ENCODE measurements around the gene CCDC33.

CCDC33 gene

DNA sequence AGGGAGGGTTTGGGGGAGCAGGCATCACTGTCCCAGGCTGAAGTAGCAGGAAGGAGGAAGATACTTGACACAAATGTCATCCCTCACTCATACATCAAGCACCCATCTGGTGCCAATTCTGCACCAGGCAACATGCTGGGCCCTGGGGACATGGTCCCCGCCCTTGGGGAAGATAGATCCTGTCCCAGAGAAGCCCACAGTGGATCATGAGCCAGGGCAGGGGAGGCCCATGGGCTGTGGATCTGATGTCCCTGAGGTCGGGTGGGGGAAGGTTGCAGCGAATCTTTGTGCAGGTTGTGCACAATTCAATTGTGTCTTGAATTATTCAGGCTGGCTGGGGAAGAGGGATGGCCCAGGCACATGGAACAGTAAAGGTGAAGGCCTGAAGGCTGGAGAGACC lies 6.4 kb upstream of the CCDC33 start:
- no peak for DNase-seq (ENCODE audit: low read depth in 2 of 2)

DNA sequence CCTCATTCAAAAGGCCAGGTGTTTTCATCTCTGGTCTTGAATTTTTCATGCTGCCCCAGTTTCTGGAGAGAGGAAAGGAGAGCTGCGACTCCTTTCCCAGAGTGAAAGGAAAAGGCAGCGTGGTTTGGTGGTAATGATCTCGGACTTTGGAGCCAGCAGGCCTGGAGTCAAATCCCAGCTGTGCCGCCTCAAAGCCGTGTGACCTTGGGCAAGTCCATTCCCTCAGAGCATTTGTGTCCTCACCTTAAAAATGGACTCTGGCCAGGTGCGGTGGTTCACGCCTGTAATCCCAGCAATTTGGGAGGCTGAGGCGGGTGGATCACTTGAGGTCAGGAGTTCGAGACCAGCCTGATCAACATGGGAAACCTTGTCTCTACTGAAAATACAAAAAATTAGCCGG lies 4.7 kb upstream of the CCDC33 start:
- no peak for DNase-seq (ENCODE audit: low read depth in 2 of 2)

DNA sequence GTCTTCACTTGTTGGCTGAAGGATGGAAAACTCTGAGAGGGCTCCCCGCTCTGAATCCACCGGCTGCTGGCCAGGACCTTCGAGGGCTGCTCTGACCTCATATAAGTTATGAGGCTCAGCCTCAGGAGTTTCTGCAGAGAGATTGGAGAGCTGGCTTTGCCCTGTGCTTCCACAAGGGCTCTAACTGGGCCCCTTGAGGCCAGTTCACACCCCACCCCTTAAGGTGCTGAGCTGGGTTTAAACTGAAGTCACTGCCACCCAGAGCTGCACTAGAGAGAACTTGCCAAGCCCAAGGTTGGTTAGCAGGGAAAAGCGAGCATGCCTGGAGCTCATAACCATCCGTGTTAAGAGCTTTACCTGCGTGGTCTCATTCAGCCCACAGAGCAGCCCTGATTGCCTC lies 2.8 kb upstream of the CCDC33 start:
- no peak for DNase-seq (ENCODE audit: low read depth in 2 of 2)

DNA sequence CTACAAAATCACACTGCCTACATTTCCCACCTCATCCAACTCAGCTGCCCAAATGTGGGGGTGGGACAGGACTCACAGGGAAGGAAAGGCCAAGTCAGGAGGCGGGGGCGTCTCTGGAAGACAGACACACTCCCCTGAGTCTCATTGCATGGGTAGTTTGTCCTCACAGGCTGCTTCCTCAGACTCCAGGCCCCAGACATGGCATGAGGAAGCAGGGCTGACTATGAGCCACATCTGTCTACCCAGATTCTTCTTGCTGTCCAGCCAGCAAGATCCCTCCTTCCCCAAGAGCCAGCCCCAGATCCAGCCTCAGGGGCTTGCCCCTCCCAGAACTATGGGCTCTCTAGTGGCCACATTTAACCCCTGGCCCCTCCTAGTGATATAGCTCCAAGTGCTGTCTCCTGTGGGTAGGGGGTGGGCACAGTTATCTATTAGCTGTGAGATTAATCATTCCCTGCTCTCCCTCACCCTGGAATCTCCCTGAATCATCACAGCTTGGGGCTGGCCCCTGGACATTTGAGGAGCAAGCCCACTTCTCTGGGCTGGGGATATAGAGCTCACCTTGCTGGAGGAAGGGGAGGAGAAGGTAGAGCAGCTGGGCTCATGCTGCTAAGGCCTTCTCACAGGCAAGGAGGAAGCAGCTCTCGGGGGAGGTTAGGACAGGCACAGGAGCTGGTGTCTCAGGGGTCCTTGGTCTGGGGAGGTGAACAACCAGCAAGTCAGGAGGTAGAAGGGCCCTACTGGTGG lies 2.1 kb upstream of the CCDC33 start:
- DNase-seq (ENCODE audit: low read depth in 2 of 2), result no peak

DNA sequence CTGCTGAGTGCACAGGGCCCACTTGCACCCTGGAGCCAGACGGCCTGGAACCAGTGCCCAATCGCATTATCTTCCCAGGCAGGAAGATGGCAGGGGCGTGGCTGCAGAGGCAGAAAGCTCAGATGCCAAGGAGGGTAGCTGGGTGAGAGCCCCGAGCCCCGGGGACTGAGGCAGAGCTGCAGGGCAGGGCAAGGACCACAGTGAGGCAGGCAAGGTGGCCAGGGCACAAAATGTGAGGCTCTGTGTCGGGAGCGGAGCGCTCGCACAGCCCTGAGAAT lies 1.6 kb upstream of the CCDC33 start:
- no peak for DNase-seq (ENCODE audit: low read depth in 2 of 2)

DNA sequence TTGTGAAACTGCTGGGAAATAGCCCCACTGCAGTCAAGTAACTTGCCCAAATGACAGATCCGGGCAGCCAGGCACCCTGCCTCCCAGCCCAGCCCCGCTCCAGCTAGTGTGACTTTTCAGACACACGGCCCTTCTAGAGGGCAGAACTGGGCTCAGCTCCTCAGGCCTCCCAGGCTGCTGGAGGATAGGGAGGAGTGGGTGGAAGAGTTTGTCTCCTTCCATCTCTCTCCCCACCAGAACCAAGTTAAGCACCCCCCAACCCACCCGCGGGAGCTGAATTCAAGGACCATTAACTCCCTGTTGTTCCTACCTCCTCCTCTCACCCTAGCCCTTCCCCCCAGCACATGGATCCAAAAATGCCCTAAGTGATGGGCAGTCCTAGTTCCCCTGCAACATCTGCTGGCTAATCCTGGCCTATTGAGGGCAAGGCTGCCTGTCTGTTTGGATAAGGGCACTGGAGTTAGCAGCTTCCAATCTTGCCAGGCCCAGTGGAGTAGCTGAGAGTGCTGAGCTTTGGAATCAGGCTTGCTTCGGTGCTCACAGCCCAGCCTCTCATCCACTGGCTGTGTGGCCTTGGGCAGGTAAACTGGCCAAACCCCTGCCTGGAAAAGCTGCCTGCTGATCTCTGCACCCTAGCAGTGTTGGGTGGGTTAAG lies 3.1 kb downstream of the CCDC33 start:
- no peak for DNase-seq (ENCODE audit: low read depth in 2 of 2)

DNA sequence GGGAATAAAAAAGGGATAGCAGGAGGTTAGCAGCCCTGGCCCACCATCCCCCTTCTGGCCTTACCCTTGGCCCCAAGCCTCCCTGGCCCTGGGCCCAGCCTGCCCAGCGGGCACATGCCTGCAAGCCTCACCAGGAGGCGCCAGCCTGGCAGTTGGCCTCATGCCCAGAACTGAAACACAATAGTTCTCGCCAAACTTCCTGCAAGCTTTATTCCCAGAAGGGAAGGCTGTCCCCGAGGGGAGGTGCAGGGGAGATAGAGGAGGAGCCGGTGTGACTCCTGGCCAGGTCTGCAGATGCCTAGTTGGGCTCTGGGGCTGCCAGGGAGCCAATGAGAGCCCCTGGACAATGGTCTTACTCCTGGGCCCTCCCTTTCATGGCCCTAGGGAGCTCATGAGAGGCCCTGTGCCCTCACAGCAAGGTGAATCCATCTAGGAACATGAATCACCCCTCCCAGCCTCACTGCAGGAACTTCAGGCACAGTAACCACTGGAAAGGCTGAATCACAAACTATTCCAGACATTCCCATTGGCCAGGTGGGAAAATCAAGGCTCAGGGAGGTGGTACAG lies 4.0 kb downstream of the CCDC33 start:
- no peak for DNase-seq (ENCODE audit: low read depth in 2 of 2)

DNA sequence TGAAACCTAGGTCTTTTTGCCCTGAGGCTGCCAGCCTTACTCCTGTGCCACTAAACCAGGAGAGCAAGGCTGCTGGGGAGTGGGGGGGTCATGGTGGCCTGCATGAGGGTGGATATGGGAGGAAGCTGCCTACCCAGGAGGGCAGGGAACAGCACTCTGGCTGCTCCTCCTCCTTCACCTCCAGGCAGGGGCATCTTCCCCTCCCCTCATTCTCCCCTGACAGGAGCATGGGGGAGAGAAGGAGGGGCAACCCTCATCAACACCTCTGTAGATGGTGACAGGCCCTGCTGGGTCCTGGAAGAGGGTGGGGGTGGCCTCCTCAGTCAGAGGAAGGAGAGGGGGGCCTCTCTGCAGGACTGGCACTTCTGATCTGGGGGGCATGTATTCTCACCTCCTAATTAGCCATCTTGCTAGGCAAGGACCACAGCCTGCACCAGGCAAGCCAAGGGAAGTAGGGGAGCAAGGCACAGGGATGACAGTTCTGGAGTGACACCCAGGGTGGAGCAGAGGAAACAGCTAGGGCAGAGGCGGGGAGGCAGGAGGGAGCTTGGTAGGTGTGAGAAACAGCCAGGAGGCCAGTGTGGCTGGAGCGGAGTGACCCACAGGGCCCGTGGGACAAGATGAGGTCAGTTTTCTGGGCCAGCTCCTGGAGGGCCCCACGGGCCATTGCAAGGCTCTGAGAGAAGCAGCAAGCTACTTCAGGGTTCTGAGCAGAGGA lies 4.9 kb downstream of the CCDC33 start:
- no peak for DNase-seq (ENCODE audit: low read depth in 2 of 2)

DNA sequence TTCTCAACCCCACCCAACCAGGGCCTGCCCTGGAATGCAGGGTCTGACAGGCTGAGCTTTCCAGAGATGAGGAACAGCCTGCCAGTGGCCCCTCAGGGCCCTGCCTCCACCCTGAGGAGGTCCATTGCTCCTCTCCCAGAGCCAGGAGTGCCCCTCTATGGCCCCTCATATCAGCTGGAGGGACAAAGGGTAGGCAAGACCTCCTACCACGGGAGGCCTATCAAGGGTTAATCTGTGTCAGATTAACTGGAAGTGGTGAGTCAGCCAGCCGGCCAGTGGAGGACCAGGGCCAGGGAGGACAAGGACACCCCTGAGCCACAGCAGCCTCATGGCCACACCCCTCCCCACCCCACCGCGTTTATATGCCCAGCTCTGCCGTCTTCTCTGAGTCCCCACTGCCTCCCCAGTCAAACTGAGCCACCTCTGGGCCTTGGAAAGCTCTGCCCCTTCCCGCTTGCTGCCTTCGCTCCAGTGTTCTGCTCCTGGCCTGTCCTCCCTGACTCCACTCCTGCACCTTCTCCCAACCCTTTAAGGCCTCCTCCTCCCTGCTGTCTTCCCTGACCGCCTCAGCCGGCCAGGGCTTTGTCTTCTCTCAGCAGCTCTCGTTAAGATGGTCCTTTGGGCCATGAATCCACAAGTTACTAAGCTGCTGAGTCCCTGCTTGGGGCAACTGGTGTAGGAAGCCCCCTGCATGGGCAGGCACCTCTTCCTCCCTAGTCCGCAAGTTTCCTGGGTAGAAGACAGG lies 6.5 kb downstream of the CCDC33 start:
- no peak for DNase-seq (ENCODE audit: low read depth in 2 of 2)

DNA sequence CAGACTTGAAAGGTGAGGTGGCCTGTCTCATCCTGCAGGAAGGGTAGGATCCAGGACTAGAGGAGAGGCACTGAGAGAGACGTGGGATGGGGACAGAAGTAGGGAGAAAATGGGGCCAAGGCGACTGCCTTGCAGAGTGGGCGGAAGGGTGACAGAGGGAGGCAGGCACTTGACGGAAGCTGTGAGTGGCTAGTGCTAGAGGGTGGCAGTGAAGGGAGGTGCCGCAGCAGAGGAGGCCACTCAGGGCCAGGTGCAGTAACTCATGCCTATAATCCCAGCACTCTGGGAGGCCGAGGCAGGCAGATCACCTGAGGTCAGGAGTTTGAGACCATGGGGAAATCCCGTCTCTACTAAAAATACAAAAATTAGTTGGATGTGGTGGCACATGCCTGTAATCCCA lies 7.3 kb downstream of the CCDC33 start:
- DNase-seq (ENCODE audit: low read depth in 2 of 2), result no peak

DNA sequence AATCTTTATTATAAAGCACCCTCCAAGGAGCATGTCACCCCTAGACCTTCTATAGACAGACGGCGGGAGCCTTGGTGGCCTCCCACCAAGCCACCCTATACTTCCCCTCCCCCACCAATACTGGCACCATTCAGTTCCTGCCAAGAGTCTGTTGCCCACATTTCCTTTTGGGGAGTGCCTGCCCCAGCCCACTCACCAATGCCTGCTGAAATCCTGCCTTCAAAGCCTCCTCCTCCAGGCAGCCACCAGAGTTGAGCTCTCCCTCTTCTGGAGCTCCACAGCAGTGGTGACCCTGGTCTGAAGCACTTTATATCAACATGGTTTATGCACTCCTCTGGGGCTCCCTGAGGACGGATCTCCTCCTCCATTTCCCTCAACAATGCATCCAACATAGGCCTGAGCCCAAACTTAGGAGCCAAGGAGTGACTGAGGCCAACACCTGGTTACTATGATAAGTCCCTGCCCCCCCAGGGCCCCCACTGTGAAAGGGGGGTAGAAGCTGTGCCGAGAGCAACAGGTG lies 8.8 kb downstream of the CCDC33 start:
- no peak for DNase-seq (ENCODE audit: low read depth in 2 of 2)

DNA sequence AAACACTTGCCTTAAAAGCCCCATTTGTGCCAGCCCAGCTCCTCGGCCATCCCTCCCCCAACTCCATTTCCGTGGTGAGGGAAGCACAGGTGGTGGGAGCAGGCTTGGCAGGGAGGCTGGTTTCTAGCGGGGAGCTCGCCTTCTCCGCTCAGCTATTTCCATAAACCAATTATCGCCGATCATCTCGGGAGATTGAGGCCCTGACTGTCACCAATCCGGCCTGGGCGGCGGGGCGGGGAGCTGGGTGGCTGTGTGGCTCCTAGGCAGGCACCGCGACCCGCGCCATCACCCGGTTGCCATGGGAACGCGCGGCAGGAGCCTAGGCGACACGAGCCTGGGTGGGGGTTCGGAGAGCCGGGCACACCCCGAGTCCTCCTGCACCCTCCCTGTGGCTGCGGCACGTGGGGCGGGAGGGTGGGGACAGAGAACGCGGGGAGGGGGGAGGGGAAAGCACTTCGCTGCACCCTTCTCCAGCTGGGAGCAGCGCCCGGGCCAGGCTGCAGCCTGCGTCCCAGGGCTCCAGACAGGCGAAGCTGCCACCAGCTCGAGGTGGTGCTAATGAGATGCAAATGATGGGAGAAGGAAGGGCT lies 9.3 kb downstream of the CCDC33 start:
- peak in 1 of 2 experiments; percentile 4 for DNase-seq (ENCODE audit: low read depth in 2 of 2)

DNA sequence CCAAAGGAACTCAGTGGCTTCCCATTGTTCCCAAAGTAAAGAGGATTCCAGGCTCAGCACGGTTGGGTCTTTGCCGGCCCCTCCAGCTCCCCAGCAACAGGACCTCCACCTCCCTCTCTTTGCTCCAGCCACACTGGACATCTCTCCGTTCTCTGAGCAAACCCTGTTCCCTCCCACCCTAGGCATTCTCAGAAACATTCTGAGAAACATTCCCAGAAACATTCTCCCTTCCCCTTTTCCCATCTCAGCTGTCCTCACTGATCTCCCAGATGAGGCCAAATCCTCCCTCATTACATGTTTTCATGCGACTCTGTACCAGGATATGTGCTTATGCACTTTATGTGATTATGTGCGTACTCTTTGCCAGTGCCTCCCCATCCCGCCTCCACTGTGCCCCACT lies 14.1 kb downstream of the CCDC33 start:
- DNase-seq (ENCODE audit: low read depth in 2 of 2), result no peak

DNA sequence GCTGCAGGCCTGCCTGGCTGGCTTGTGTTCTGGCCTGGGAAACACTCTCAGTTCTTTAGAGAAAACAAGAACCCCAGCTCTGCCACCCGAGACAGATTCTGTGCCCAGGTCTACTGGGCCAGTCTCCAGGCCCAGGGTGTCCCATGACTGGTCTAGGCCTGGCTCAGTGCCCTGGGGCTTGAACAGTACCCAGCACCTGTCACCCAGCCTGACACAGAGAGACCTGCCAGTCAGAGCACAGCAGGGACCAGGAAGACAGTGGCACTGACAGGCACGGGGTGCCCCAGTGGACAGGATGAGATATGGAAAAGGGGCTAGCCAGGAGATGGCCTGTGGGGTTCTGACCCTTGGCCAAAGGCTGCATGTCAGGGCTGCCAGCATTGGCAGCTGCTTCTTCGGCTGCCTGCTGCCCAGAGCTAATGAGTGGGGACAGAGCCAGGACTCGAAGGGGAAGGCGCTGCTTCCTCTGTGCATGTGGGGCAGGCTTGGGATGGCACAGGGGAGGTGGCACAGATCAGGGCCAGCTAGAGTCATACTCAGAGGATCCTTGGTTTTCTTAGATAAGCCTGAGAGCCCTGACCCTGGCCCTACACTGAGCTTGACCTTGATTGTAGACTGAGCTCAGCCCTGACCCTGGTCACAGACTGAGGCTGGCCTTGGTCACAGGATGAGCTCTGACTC lies 15.1 kb downstream of the CCDC33 start:
- DNase-seq (ENCODE audit: low read depth in 2 of 2), result no peak

DNA sequence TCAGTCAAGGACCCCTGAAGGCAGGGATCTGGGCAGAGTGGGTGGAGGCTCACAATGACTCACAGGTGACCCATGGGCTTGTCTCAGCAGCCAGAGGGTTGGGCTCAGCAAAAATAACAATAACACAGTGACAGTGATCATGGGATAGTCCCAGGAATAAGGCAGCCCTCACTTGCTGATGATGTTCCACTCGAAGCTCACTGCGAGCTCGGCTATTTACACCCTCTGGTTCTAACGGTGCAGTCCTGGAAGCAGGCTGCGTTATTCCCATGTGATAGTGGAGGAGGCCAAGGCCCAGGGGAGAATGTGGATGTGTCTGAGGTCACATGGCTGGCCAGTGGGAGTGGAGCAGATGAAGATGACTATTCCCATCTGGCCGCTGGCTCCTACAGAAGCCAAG lies 16.2 kb downstream of the CCDC33 start:
- DNase-seq (ENCODE audit: low read depth in 2 of 2), result no peak

DNA sequence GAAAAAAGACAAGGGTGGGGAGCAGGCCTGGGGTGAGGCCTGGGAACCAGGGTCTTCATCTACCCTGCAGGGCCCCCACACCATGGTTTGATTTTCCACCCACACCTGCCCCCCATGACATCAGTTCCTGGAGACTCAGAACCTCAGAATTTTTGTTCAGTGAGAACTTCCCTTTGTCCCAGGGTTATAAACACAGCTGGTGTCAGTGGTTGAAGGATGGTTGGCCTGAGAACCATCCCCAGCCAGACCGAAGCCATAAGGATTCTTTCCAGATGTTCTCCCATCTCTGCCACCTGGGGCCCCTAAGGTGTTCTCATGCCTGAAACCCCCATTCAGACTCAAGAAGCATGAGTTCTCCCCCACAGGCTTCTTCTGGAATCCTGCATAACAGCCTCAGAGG lies 16.6 kb downstream of the CCDC33 start:
- DNase-seq (ENCODE audit: low read depth in 2 of 2), result no peak

DNA sequence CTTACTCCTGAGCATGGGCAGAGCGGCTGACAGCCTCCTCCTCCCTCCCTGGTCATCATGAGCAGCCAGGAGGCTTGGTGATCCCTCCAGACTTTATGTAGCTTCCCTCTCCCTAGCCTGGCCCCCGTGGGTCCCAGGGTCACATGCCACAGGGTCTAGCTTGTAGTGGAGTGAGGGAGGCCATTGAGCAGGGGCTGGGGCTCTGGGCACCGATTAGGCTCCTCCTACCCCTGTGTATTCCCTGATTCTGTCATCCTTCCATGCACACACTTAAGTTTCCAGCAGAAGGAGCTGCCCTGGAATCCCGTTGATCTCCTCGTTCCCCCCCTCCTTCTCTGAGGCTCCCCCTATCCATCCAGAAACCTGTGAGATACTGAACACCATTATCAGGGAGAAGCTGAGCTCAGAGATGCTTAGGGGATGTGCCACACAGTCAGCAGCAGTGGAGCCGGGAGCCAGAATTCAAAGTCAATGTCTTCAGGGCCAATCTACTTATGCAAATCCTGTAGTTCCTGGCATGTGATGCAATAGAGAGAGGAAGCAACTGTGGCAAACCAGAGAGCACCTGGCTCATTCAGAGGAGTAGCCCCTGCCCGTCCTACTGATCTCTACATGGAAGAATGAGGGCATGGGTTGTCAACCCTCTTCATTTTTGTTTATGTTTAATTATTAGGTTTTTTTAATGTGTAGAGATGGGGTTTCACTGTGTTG lies 17.2 kb downstream of the CCDC33 start:
- no peak for DNase-seq (ENCODE audit: low read depth in 2 of 2)

DNA sequence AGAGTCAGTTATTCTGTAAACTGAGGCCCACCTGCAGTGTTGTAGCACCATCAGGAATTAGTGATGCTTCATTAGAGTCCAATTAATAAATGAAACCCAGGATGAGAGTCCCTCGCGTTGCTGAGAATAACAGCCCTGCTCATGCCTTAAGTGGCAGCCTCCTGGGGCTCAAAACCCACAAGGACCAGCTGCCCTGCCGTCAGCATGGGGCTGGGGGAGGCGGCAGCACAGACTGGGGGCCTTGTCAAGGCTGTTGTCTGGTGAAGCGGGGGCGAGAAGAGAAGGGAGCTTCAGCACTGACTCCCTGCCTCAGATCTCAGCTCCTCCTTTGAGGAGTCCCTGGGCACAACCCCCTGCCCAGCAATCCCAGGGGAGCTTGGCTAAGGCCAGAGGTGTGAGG lies 21.0 kb downstream of the CCDC33 start:
- no peak for DNase-seq (ENCODE audit: low read depth in 2 of 2)

DNA sequence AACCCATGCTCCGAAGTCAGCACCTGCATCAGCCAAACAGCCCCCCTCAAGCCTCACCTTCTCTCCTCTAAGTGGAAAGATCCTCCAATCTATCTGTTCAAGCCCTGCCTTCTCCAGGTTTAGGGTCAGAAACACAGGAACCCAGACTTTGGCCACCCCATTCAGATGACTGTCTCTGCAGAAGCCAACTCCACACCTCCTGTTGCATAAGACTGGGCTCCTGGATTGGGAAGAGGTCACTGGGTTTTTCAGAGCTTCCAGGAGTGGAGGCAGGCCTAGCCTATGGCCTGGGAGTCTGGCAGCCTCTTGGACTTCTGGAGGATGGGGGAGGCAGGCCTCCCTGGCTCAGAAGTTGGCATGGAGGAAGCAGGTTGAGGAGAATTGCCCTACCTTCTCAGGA lies 21.5 kb downstream of the CCDC33 start:
- DNase-seq (ENCODE audit: low read depth in 2 of 2), result no peak

All from stimulated activated CD4-positive, alpha-beta T cell treated with anti-CD3 and anti-CD28 coated beads, Interleukin-12 subunit alpha, Interleukin-12 subunit beta, amount 100 ng/mL, for 24 hours (primary cell).